Measurements from ENCODE around the gene SIVA1.

- no peak for TF ChIP-seq POLR2A (IDR thresholded peaks at IDR 0.05)
- TF ChIP-seq, protein P1, sequence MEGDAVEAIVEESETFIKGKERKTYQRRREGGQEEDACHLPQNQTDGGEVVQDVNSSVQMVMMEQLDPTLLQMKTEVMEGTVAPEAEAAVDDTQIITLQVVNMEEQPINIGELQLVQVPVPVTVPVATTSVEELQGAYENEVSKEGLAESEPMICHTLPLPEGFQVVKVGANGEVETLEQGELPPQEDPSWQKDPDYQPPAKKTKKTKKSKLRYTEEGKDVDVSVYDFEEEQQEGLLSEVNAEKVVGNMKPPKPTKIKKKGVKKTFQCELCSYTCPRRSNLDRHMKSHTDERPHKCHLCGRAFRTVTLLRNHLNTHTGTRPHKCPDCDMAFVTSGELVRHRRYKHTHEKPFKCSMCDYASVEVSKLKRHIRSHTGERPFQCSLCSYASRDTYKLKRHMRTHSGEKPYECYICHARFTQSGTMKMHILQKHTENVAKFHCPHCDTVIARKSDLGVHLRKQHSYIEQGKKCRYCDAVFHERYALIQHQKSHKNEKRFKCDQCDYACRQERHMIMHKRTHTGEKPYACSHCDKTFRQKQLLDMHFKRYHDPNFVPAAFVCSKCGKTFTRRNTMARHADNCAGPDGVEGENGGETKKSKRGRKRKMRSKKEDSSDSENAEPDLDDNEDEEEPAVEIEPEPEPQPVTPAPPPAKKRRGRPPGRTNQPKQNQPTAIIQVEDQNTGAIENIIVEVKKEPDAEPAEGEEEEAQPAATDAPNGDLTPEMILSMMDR (IDR thresholded peaks at IDR 0.05), result no peak
These were observed 37.1 kb upstream of the SIVA1 start for GRCh38 chr14:104715871-104716270.
